UCSD-AML1 (cell line): ENCODE results near the gene MCCC2.
"Not testable (repeated sequence)": the region's sequence is repeated elsewhere in the genome, so short reads cannot be mapped to it uniquely, and the experiment has no call there.

Experiments
- DNase-seq: peaks from one replicate; lab custom pipeline; 2025; ENCODE audit not compliant: unreplicated experiment; lab: John Stamatoyannopoulos, UW

MCCC2 gene

DNA sequence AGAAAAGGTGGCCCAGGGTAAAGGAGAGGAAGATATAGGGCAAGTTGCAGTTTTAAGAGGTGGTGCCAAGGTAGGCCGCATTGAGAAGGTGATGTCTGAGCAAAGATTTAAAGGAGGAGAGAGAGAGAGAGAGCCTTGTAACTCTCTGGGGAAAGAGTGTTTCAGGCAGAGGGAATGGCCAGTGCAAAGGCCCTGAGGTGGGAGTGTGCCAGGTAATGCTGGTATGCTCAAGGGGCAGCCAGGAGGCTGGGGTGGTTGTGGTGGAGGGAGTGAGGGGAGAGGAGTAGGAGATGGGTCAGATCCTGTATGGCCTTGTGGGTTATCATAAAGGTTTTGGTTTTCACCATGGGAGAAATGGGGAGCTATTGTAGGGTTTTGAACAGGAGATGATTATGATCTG is 9.9 kb downstream of the MCCC2 start:
- DNase-seq, result no peak

DNA sequence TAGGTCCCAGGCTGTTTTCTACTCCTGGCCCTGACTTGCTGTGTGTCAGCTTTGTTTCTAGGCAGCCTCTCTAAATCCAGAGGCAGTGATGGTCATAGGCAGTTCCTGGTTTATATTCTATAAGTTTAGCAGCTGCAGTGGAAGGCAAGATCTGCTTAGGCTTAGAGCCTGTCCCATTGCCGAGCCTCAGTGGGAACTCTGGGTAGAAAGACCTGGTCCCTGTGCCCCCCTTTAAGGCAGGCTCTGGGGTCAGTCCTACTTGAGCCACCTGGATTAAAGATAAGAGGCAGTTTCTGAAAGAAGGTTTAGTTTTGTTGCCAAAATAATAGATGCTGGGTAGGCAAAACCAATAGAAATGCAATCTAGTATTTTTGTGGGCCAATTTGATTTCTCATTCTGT is 13.6 kb downstream of the MCCC2 start:
- no peak for DNase-seq

DNA sequence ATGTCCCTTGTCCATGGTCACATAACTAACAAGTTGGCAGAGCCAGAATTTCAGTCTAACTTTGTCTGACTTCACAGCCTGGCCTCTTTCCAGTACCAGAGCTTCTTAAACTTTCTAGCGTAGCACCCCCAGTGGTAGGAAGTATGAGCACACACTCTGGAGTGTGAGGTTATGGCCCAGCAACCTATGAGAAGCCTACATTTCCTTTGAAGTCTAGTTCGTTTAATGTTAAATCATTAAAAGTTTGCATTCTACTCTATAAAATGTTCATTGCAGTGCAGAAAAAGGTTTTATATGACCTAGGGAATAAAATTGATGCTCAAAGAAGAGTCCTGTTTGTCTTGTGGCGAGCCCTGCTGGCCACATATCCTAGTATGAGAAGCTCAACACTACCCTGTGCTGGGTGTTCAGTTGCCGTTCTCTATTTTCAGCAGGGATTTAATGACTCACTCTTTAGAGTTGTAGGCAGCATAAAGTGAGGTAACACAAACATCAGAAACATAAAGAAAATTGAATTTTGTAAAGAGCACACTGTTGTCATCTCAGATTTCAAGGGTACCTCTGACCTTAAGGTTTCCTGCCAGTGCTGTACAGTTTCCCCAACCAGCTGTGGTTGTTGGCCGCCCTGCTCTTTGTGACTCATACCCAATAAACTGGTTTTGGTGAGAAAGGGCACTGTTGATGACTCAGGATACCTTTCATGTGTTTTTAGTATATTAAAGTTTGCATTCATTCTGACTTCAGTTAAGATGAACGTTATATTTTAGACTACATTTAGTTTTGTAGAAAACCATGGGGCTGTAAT is 14.3 kb downstream of the MCCC2 start:
- no peak for DNase-seq

DNA sequence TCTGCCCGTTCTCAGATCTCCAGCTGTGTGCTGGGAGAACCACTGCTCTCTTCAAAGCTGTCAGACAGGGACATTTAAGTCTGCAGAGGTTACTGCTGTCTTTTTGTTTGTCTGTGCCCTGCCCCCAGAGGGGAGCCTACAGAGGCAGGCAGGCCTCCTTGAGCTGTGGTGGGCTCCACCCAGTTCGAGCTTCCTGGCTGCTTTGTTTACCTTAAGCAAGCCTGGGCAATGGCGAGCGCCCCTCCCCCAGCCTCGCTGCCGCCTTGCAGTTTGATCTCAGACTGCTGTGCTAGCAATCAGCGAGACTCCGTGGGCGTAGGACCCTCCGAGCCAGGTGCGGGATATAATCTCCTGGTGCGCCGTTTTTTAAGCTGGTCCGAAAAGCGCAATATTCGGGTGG is 22.8 kb downstream of the MCCC2 start:
- not testable (repeated sequence) for DNase-seq

DNA sequence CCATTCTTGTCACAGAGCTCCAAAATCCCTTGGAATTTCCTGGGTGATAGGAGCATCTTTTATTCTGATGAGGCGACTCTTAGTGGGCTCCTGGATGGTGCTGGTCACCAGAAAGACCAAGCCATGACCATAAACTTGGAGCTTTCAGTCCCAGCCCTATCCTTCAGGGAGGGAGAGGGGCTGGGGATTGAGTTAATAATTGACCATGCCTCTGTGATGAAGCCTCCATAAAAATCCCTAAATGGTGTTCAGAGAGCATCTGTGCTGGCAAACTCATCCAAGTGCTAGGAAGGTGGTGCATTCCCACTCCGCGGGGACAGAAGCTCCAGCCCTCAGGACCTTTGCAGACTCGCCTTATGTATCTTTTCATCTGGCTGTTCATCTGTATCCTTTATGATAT is 28.7 kb downstream of the MCCC2 start:
- DNase-seq, result no peak

DNA sequence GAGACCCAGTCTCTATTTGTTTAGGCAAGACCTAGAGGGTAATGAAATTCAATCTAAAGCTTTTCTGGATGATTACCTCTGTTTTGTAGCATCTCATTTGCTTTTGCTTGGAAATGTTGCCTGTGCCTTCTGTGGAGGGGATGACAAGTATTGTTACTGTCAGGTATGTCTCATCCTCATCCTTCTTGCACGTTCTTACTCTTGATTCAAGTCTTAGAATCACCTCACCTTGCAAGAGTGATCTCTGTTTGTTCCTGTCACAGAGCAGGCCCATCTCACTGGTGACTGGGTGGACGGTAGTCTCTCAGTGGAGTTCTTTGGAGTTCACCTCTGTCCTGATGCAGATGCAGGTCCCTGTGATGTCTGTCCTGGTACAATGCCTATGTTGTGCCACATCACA is 33.5 kb downstream of the MCCC2 start:
- no peak for DNase-seq

DNA sequence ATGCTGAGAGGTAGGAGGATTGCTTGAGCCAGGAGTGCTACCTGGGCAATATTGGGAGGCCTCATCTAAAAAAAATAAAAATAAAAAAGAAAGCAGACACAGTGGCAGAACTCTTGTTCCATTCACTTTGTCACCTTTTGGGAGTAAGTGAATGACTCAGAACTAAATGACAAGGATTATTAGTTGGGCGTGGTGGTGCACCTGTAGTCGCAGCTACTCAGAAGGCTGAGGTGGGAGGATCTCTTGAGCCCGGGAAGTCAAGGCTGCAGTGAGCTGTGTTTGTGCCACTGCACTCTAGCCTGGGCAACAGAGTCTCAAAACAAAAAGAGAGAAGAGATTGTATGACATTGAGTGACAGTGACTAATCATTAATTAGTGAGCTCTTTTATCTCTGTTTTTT is 34.1 kb downstream of the MCCC2 start:
- no peak for DNase-seq

DNA sequence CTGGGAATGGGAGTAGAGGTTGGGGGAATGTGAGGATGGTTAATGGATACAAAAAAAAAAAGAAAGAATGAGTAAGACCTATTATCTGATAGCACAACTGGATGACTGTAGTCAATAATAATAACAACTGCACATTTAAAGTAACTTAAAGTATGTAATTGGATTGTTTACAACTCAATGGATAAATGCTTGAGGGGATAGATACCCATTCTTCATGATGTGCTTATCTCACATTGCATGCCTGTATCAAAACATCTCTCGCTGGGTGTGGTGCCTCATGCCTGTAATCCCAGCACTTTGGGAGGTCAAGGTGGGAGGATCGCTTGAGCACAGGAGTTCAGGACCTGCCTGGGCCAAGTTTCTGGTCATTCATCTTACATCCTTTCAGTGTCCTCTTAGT is 34.6 kb downstream of the MCCC2 start:
- DNase-seq, result no peak

DNA sequence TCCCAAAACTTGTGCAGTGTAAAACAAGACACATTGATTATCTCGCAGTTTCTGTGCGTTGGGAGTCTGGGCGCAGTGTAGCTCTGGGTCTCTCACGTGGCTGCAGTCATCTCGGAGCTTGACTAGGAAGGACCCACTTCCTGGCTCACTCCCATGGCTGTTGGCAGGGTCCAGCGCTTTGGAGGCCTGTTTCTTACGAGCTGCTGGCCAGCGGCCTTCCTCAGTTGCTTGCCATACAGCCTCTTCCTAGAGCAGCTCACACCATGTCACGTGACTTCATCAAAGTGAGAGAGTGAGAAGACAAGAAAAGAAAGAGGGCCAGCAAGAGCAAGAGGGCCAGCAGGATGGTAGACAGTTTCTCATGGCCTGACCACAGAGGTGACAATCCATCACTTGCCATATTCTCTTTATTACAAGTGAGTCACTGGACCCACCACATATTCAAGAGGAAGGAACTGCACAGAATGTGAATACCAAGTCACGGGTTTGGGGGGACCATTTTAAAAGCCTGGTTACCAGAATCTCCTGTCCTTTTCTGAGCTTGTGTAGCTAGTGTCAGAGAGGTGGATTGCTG is 36.2 kb downstream of the MCCC2 start:
- DNase-seq, result no peak

DNA sequence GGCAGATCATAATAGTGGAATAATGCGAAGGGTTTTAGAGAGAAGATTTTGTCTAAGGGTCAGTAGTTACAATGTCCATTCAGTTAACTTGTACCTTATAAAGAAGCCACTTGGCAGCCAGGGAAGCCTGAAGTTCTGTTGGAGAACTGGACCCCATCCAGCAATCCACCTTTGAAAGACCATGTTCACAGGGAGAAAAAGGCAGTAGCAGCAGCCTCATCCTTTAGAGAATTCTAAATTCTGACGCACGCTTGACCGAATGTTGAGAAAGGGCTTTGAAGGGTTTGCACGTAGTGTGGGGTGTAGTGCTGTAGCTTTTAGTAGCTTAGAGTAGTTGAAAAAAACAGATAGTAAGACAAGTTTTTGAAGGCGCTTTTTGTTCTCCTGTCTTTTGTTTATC is 42.8 kb downstream of the MCCC2 start:
- DNase-seq, result no peak

DNA sequence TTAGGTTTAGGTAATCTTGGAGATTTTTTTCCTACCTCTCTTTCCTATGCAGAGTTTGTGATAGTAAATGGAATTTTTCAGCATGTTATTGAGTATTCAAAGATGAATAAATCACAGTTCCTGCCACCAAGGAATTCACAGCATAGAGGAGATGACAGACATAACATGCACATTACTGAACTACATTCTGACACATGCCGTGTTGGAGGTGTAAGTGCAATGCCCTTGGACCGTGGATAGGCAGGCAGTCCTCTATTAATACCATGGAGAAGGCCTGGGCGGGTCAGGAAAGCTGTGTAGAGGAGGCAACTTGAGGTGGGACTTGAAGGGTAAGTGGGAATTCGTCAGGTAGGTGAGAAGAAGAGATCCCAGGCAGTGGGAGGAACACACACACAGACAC is 43.9 kb downstream of the MCCC2 start:
- DNase-seq, result no peak

DNA sequence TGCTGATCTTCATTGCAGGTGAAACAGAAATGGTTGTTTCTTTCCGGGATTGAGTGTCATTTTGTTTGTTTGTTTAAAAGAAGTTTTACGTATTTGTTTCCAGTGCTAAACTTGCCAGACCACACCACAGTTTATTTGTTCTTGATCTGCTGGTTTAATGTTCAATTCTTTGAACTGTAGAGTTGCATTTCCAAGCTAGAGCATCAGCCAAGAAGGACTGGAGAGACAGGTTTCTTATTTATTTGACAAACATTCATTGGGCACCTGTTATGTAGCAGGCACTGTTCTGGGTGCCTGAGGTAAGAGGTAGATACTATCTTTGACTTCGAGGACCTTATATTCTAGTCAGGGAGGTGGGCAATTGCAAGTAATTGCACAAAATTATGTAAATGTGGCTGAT is 45.0 kb downstream of the MCCC2 start:
- DNase-seq, result no peak

DNA sequence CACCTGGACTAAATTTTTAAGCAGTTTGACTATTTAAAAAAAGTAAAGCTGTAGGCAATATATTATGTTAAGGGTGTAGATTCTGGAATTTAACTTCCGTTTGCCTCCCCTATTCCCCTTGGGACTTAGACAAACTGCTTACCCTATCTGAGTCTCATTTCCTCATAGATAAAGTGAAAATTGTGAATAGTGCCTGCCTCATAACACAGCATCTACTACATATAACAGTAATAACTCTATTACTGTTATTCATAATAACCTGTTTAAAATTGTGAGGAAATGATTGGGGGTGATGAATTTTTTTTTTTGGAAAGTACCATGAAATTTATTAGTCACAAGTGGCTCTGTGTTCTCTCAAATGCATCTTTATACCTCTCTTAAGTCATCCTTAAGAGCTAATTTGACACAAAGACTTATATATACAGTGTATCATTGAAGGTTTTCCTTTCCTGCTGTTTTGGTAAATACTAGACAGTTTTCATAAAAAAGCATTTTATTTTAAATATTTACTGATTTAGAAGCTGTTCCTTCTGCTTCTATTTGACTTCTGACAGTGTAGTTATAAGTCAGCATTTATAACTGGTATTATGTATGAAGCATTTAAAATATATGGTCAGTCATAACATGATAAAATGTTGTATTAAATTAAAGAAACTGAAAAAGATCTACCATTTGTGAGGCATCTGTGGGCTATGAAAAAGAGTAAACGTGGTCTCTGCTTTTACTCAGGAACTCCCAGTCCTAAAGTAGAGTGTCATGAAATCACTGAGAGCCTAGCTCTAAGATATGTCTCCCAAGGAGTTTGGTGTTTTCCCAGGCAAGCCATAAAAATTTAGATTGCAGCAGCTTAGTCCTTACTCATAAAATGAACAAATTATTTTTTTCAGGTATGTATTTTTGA is 46.4 kb downstream of the MCCC2 start:
- no peak for DNase-seq

DNA sequence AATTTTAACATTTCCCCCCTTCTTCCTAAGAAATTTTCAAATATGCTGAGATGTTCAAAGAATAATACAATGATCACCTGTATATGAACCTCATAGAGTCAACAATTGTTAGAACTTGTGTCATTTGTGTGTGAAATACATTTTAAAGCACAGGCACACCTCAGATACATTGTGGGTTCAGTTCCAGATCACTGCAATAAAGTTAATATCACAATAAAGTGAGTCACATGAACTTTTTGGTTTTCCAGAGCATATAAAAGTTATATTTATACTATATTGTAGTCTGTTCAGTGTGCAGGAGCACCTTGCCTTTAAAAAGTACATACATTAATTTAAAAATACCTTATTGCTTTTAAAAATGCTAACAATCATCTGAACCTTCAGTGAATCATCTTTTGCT is 50.0 kb downstream of the MCCC2 start:
- no peak for DNase-seq

DNA sequence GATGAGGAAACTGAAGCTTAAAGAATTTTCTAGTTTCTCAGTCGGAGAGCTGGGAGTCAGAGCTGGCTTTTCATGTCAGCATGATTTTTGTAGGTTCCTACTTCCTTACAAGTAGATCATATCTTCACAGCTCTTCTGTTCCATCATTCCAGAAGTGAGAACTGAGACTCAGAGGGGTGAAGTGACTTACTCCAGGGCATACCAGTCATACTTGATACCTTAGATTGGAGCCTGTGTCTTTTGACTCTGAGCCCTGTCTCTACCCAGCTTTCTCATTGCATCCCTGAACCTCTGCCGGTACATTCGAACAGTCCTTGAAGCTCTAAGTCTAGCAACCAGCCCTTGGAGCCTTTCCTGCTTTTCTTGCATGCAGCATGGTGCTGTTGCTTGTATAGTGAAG is 53.3 kb downstream of the MCCC2 start:
- DNase-seq, result no peak

DNA sequence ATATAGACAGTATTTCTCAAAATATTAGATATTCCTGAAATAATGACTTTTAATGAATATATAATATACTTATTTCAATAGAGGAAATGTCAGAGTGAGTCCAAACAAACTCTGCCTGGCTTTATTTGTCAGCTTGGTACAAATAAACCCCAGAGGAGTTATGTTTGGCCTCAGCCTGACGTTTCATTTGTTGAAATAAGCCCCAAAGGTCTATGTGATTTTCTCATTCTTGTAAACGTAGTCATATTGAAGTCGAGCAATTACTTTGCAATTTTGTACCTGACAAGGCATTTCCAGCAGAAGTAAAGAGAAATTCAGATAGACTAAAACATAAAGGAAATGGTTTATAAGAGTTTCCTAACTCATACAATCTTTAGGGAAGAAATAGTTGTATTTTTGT is 57.9 kb downstream of the MCCC2 start:
- DNase-seq, result no peak

DNA sequence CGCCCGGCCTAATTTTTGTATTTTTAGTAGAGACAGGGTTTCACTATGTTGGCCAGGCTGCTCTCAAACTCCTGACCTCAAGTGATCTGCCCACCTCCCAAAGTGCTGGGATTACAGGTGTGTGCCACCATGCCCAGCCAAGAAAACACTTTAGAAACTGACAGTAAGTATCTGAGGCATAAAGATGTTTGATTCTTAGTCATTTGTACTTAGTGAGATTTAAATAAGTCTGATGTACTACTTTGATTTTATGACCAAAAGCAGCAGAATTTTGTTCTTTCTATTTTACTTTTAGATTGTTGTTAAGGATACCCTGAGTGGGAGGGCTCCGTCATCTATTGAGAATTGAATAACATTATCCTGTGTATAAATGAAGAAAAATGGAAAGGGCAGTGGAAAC is 63.8 kb downstream of the MCCC2 start:
- DNase-seq, result not testable (repeated sequence)

DNA sequence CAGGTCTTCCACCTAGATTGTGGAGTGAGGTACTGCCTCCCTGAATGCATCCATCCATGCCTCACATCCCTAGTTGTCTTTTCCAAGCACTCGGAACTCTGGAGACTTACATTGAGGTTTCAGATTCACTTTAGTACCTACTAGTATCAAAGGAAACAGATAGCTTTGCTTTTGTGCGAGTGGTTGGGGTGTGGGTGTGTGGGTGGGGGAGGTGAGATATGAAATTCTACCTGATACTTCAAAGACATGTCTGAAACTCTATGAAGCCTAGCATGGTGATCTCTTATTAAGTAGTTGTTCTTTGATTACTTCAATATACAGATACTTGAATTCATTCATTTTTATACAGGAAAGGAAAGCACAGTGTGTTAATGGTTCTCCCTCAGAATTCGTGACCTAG is 64.4 kb downstream of the MCCC2 start:
- no peak for DNase-seq

DNA sequence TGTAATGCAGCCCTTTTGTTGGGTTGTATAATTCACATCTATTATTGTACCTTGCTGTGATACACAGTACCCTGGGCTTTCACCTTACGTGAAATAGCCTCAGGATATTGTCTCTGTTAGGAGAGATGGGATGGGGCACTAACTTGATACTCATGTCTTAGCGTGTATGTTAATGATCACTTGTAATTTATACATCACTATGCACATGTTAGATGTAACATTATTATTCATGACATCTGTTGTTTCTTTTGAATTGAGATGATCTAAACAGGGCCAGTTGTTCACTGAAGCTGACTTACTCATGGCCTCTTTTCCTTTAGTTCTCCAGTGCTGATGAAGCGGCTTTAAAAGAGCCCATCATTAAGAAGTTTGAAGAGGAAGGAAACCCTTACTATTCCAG is 65.2 kb downstream of the MCCC2 start:
- no peak for DNase-seq

DNA sequence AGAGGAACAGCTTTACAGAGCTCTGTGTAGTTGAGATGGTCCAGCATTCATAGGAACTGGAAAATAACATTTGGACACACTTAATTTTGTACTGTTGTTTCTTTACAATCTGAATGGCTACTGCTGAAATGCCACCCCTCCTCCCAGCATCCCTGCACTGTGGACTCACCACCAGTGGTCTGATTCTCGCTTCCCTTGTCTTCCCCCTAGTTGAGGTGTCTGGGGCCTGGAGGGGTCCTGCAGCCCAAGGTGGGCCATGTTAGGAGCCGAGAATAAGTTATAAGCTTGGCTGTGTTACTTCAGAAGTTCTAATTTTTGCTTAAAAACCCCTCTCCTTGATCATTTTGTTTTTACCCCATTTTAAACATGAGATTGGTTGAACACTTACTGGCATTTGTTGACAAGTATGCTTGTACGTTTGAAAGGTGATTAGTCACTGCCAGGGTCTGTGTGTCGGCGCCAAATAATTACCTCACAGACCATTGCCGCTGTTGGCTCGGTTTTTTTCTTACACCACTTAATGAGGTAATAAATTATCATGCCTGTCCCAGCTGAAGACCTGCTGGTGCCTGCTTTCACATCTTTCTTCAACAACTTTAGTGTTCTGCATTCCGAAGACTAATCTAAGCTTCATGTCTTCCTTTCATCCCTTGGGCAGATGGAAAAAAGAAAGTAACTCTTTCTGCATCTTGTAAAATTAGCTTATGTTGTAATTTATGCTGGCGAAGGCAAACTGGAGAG is 65.8 kb downstream of the MCCC2 start:
- no peak for DNase-seq

DNA sequence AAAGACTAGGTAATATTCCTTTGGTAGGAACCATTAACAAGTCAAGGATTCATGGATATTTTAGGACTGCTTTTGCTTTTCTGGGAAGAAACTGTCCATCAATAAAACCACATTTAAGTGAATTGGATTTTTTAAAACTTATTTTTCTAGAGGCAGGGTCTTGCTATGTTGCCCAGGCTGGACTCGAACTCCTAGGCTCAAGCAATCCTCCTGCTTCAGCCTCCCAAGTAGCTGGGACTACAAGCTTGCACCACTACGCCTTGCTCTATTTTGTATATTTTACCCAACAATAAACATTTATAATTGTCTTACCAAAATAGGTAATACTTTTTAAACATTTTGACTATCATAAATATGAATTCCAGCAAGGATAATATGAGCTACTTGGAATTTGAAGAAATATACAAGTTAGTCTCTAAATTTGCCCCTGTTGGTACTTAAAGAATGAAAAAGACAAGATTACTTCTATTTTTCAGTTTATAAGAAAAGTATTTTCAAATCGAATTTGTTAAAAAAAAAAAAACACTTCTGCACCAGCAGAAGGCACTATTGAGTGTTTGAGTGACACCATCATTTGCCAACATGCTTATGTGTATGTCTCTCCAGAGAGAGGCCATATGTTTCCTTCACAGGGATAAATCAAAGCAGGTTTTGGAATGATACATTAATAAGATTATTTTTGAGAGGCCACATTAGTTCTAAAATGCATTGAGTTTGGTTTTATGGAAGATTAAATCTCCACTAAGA is 71.9 kb downstream of the MCCC2 start:
- no peak for DNase-seq
